Natural killer cell (primary cell): ENCODE results near the gene ENHO. TPM values are rescaled to one million over a fixed set of nuclear protein-coding genes. Genes with fewer than 3 reads are reported as not detected.

Source experiments
- ATAC-seq, 3 donors: fragments of 150-1000 bp in 2 of 3; fragments of 200-7000 bp in 1 of 3; cut with Tn5 transposase; 1 replicate in 1 of 3; 2 replicates in 2 of 3; pipeline ENCODE4 v1.10.0; 2021; ENCODE audit warnings: mild to moderate bottlenecking in 2 of 3, moderate library complexity in 2 of 3
- DNase-seq, 2 donors: peaks; one replicate each; pipeline versions ENCODE4 v3.0.0 to v3.0.0-alpha.2; 2013 to 2021; ENCODE audit warnings: mixed read lengths in 1 of 2
- H3K27ac ChIP-seq: one replicate; pipeline ENCODE4 v1.5.1; 2013; ENCODE audit warnings: mild to moderate bottlenecking, low read length
- H3K27me3 ChIP-seq: one replicate; pipeline ENCODE4 v1.6.1; 2013; ENCODE audit warnings: low read length; ENCODE audit not compliant: control insufficient read depth, insufficient read depth
- H3K36me3 ChIP-seq: one replicate; pipeline ENCODE4 v1.6.1; 2013; ENCODE audit warnings: low read length; ENCODE audit not compliant: control insufficient read depth, insufficient read depth
- H3K4me1 ChIP-seq: one replicate; pipeline ENCODE4 v1.6.1; 2013; ENCODE audit warnings: low read length; ENCODE audit not compliant: control insufficient read depth, insufficient read depth
- H3K4me3 ChIP-seq: one replicate; pipeline ENCODE4 v1.5.1; 2013; ENCODE audit warnings: low read length
- H3K9me3 ChIP-seq: one replicate; pipeline ENCODE4 v1.6.1; 2013; ENCODE audit warnings: low read length; ENCODE audit not compliant: control insufficient read depth, insufficient read depth
- H3K27ac Mint-ChIP-seq, 2 donors: one replicate each; pipeline ENCODE4 v1.8.0; 2022; ENCODE audit warnings: mild to moderate bottlenecking in 2 of 2, mixed read lengths in 2 of 2, moderate library complexity in 1 of 2
- H3K27me3 Mint-ChIP-seq, 2 donors: one replicate each; pipeline ENCODE4 v1.8.0; 2022; ENCODE audit warnings: low read depth in 2 of 2, mixed read lengths in 2 of 2
- H3K36me3 Mint-ChIP-seq: one replicate; pipeline ENCODE4 v1.8.0; 2022; ENCODE audit warnings: mixed read lengths
- H3K4me1 Mint-ChIP-seq, 2 donors: one replicate each; pipeline ENCODE4 v1.8.0; 2022; ENCODE audit warnings: mixed read lengths in 2 of 2
- H3K4me3 Mint-ChIP-seq: one replicate; pipeline ENCODE4 v1.8.0; 2022; ENCODE audit warnings: mild to moderate bottlenecking, moderate library complexity, mixed read lengths
- H3K9me3 Mint-ChIP-seq, 2 donors: one replicate each; pipeline ENCODE4 v1.8.0; 2022; ENCODE audit warnings: mixed read lengths in 2 of 2
- CTCF ChIP-seq: fragments of 200-600 bp; IDR thresholded peaks from one replicate; pipeline ENCODE4 v1.8.0; 2022; ENCODE audit warnings: antibody characterized with exemption
- WGBS: methylation state at CpG from one replicate; pipeline ENCODE4 v1.1.7; 2013; ENCODE audit warnings: missing lambda C conversion rate; ENCODE audit not compliant: insufficient coverage; 5-methylcytosine and 5-hydroxymethylcytosine counted together
- intact Hi-C: fragments of 100-400 bp; cut with micrococcal nuclease; formaldehyde crosslinking; loops from one replicate; pipeline ENCODE4 v1.14.2; 2022
- total RNA-seq, 4 donors: library from RNA; stranded (reverse); fragments of 120-200 nt in 1 of 4; gene quantifications; one replicate each; pipeline versions ENCODE4 v1.2.3 to v1.2.4, GENCODE V29; 2013 to 2022

Gene ENHO
- total RNA-seq, 3 donors from 2014 or later (not counting 1 experiment from before 2014, with no cell fraction given): 0.34 to 1.7 TPM; not detected in 1

- Mint-ChIP-seq H3K36me3 (no peaks in the 10 kb centered on the region), H3K27me3 (peaks cover 23% of the 10 kb centered on the region in 2 donors), H3K9me3 (no peaks in the 10 kb centered on the region), H3K27ac (no peak overlapping the region), H3K4me1 (no peaks in the 10 kb centered on the region), H3K4me3 (no peak overlapping the region)
- H3K9me3 ChIP-seq: no peaks in the 10 kb centered on the region
- no peak overlapping the region for H3K27ac ChIP-seq
- ATAC-seq (no peak), DNase-seq (no peak)
- no peak overlapping the region for H3K4me3 ChIP-seq
- H3K27me3 ChIP-seq: no peaks in the 10 kb centered on the region
- intact Hi-C loops: no loop called here
- 80% methylated on average over 10 of the region's 10 CpGs for WGBS
- no peaks in the 10 kb centered on the region for H3K36me3 ChIP-seq
- H3K4me1 ChIP-seq: no peaks in the 10 kb centered on the region
- no peak for TF ChIP-seq CTCF
Measured at GRCh38 chr9:34502471-34502870, 20.3 kb downstream of the ENHO start.

GRCh38 chr9:34501889-34502425 lies 20.8 kb downstream of the ENHO start:
- peaks cover 25 to 28% of the 10 kb centered on the region in 2 donors for H3K27me3 Mint-ChIP-seq
- no peak overlapping the region for H3K4me3 Mint-ChIP-seq
- H3K36me3 Mint-ChIP-seq: no peaks in the 10 kb centered on the region
- no peak for ATAC-seq
- no peaks in the 10 kb centered on the region for H3K4me1 Mint-ChIP-seq
- no peak overlapping the region for H3K27ac ChIP-seq
- no peaks in the 10 kb centered on the region for H3K9me3 ChIP-seq
- intact Hi-C loops: no loop called here
- H3K36me3 ChIP-seq: no peaks in the 10 kb centered on the region
- H3K27me3 ChIP-seq: no peaks in the 10 kb centered on the region
- WGBS: 75% methylated on average over 5 of the region's 5 CpGs
- H3K4me3 ChIP-seq: no peak overlapping the region
- H3K4me1 ChIP-seq: no peaks in the 10 kb centered on the region
- no peaks in the 10 kb centered on the region for H3K9me3 Mint-ChIP-seq
- no peak for TF ChIP-seq CTCF
- H3K27ac Mint-ChIP-seq: no peak overlapping the region
- DNase-seq: no peak

GRCh38 chr9:34501372-34501771 lies 21.4 kb downstream of the ENHO start:
- Mint-ChIP-seq H3K4me3 (no peak overlapping the region), H3K36me3 (no peaks in the 10 kb centered on the region), H3K27ac (no peak overlapping the region), H3K27me3 (peaks cover 25 to 32% of the 10 kb centered on the region in 2 donors), H3K9me3 (no peaks in the 10 kb centered on the region), H3K4me1 (no peaks in the 10 kb centered on the region)
- Histone ChIP-seq H3K27me3 (no peaks in the 10 kb centered on the region), H3K36me3 (no peaks in the 10 kb centered on the region), H3K9me3 (no peaks in the 10 kb centered on the region), H3K27ac (no peak overlapping the region), H3K4me3 (no peak overlapping the region), H3K4me1 (no peaks in the 10 kb centered on the region)
- ATAC-seq: no peak
- intact Hi-C loops: no loop called here
- no CpG with 5 or more reads among the region's 2 CpGs for WGBS
- no peak for DNase-seq
- TF ChIP-seq CTCF: no peak
